ENCODE data around the gene MYMK. TPM values are rescaled to one million over a fixed set of nuclear protein-coding genes. Genes with fewer than 3 reads are reported as not detected.

MYMK gene
- total and polyA plus RNA-seq, 8 donors: not detected

DNA sequence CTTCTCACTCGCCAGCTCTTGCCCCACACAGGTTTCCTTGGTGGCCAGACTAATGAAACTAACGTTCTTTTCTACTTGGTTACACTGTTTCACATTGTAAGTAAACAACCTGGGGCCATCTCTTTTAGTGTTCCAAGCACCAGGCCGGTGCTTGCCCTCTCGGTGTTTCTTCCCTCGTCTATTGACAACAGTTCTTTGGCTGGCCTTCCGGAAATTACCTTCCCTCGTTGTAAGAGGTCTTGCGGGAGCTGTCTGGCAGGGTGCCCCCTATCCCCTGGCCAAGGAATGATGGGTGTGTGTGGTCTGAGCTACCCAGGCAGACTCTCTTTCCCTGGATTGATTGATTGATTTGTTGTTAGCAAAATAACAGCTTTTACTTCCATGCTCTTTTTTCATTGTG is 918 bp upstream of the MYMK start:
- DNase-seq: no peak
- Histone ChIP-seq H3K4me3 (no peak overlapping the region), H3K4me1 (peaks cover 8 to 29% (median 27%) of the 10 kb centered on the region in 4 donors), H3K27me3 (peaks cover 0 to 25% (median 14%) of the 10 kb centered on the region in 3 donors), H3K27ac (no peak overlapping the region), H3K36me3 (no peaks in the 10 kb centered on the region), H3K9me3 (no peaks in the 10 kb centered on the region)
- WGBS, 5 donors: 60 to 74% (median 69%) methylated on average over 8 of the region's 8 CpGs
- TF ChIP-seq POLR2A (IDR thresholded peaks at IDR 0.05): no peak
- TF ChIP-seq CTCF (IDR thresholded peaks at IDR 0.05): no peak
- TF ChIP-seq POLR2AphosphoS5 (IDR thresholded peaks at IDR 0.05): no peak
- no peak for TF ChIP-seq EP300 (IDR thresholded peaks at IDR 0.05)
- intact Hi-C loops (cut with DNase I; ENCODE audit: low total_unique reads): no loop called here

GRCh38 chr9:133524146-133524545 is 613 bp downstream of the MYMK start:
- TF ChIP-seq POLR2A (IDR thresholded peaks at IDR 0.05) (no peak), CTCF (IDR thresholded peaks at IDR 0.05) (no peak), POLR2AphosphoS5 (IDR thresholded peaks at IDR 0.05) (no peak), EP300 (IDR thresholded peaks at IDR 0.05) (no peak)
- intact Hi-C loops (cut with DNase I; ENCODE audit: low total_unique reads): no loop called here
- DNase-seq: no peak
- 85 to 97% (median 90%) methylated on average over 5 of the region's 5 CpGs for WGBS, 5 donors
- peaks cover 8 to 29% (median 27%) of the 10 kb centered on the region in 4 donors for H3K4me1 ChIP-seq
- no peaks in the 10 kb centered on the region for H3K9me3 ChIP-seq
- H3K4me3 ChIP-seq: no peak overlapping the region
- H3K27me3 ChIP-seq: peaks cover 0 to 25% (median 10%) of the 10 kb centered on the region in 3 donors
- no peak overlapping the region for H3K27ac ChIP-seq
- H3K36me3 ChIP-seq: no peaks in the 10 kb centered on the region

DNA sequence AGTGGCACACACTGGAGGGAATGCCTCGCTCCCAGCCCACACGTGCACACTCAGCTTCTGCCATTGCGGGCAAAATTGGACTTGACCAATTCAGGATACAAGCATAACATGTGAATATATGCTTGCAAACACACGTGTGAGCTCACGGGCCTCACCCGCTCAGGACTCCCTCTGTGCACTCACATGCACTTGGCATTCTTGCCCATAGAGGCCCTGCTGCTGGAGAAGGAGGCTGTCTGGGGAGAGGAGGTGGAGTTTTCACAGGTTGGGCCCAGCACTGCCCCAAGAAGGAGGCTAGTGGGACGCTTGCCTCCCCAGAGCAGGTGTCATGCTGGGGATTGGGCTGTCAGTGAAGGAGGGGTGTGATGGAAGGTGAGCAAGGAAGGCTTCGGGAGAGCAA is 1.7 kb downstream of the MYMK start:
- intact Hi-C loops (cut with DNase I; ENCODE audit: low total_unique reads): no loop called here
- no peaks in the 10 kb centered on the region for H3K36me3 ChIP-seq
- DNase-seq: no peak
- WGBS, 5 donors: 77 to 87% (median 85%) methylated on average over 2 to 8 of the region's 8 CpGs
- TF ChIP-seq POLR2A (IDR thresholded peaks at IDR 0.05) (no peak), POLR2AphosphoS5 (IDR thresholded peaks at IDR 0.05) (no peak), CTCF (IDR thresholded peaks at IDR 0.05) (no peak), EP300 (IDR thresholded peaks at IDR 0.05) (no peak)
- no peak overlapping the region for H3K27ac ChIP-seq
- peaks cover 8 to 21% (median 19%) of the 10 kb centered on the region in 4 donors for H3K4me1 ChIP-seq
- H3K4me3 ChIP-seq: no peak overlapping the region
- H3K9me3 ChIP-seq: no peaks in the 10 kb centered on the region
- peaks cover 0 to 16% (median 1%) of the 10 kb centered on the region in 3 donors for H3K27me3 ChIP-seq

DNA sequence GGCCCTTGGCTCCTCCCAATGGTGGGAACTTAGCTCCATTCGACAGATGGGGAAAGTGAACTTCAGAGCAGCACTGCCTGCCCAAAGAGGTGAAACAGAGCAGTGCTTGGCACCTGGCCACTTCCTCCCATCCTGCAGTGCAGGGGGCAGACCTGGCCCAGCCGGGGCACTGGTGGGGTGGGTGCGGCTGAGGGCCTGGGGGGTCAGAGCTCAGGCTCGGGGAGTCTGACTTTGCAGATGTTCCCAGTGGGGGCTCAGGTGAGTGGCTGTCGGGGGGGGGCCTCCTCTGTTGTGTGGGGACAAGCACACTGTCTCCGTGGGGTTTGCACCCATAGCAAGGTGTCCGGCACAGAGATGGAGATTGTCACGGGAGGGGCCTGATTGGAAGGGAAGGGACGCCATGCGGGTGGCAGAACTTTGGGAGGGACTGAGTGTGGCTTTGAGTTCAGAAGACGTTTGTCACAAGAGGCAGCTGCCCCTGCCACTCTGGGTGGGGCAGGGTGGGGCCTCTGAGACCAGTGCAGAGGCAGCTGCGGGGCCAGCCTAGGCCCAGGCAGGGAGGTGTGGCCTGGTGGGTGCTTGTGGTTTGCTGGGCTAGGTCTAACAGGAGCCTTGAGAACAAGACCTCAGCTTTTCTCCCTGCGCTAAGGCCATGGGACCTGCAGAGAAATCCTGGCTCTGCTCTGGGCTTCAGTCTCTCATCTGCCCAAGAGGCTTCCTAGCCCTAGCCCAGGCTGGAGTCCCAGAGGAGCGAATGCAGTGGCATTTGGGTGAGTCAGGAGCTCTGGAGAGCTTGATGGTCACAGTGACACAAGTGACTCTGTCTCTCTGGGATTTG is 2.5 kb downstream of the MYMK start:
- peak in 1 of 2 donors; percentile 71 for DNase-seq
- Histone ChIP-seq H3K9me3 (no peaks in the 10 kb centered on the region), H3K4me1 (peaks cover 6 to 15% (median 12%) of the 10 kb centered on the region in 4 donors), H3K4me3 (no peak overlapping the region), H3K27ac (no peak overlapping the region), H3K27me3 (peaks cover 0 to 8% (median 0%) of the 10 kb centered on the region in 3 donors), H3K36me3 (no peaks in the 10 kb centered on the region)
- TF ChIP-seq EP300 (IDR thresholded peaks at IDR 0.05) (no peak), POLR2AphosphoS5 (IDR thresholded peaks at IDR 0.05) (no peak), POLR2A (IDR thresholded peaks at IDR 0.05) (no peak), CTCF (IDR thresholded peaks at IDR 0.05) (no peak)
- intact Hi-C loops (cut with DNase I; ENCODE audit: low total_unique reads): no loop called here
- 54 to 77% (median 65%) methylated on average over 12 to 14 of the region's 14 CpGs for WGBS, 5 donors

Measured in stomach (tissue), 9 donors.